Endodermal cell (in vitro differentiated cells): Measurements from ENCODE around the gene TLR9. TPM values are rescaled to one million over a fixed set of nuclear protein-coding genes. Genes with fewer than 3 reads are reported as not detected.

ENCODE experiments used
- DNase-seq: peaks from one replicate; pipeline ENCODE4 v3.0.0-alpha.2; 2017
- H3K27ac ChIP-seq: 2 replicates; pipeline ENCODE4 v1.5.1; 2013; ENCODE audit warnings: mild to moderate bottlenecking, low read depth, low read length, moderate library complexity
- H3K27me3 ChIP-seq: 2 replicates; pipeline ENCODE4 v1.6.1; 2013; ENCODE audit warnings: mild to moderate bottlenecking, low read length, moderate library complexity; ENCODE audit not compliant: insufficient read depth, control insufficient read depth, poor library complexity, severe bottlenecking
- H3K36me3 ChIP-seq: 2 replicates; pipeline ENCODE4 v1.7.0; 2013; ENCODE audit warnings: mild to moderate bottlenecking, low read length, moderate library complexity; ENCODE audit not compliant: control insufficient read depth, insufficient read depth
- H3K4me1 ChIP-seq: one replicate; pipeline ENCODE4 v1.7.0; 2013; ENCODE audit warnings: low read length; ENCODE audit not compliant: control insufficient read depth, insufficient read depth
- H3K4me3 ChIP-seq: 2 replicates; pipeline ENCODE4 v1.5.1; 2013; ENCODE audit warnings: mild to moderate bottlenecking, low read length, moderate library complexity
- H3K9ac ChIP-seq: 2 replicates; pipeline ENCODE4 v1.6.1; 2013; ENCODE audit warnings: mild to moderate bottlenecking, low read length, moderate library complexity; ENCODE audit not compliant: poor library complexity, severe bottlenecking; ENCODE audit errors: extremely low read depth
- H3K9me3 ChIP-seq: 2 replicates; pipeline ENCODE4 v1.6.1; 2013; ENCODE audit warnings: mild to moderate bottlenecking, low read length, moderate library complexity; ENCODE audit not compliant: control insufficient read depth
- H3K27ac Mint-ChIP-seq: 2 replicates; pipeline ENCODE4 v1.8.0; 2020; ENCODE audit warnings: mixed read lengths
- H3K27me3 Mint-ChIP-seq: 2 replicates; pipeline ENCODE4 v1.8.0; 2021; ENCODE audit warnings: mild to moderate bottlenecking, mixed read lengths; ENCODE audit not compliant: insufficient read depth
- H3K36me3 Mint-ChIP-seq: 2 replicates; pipeline ENCODE4 v1.8.0; 2020; ENCODE audit warnings: low read depth, mixed read lengths
- H3K4me1 Mint-ChIP-seq: 2 replicates; pipeline ENCODE4 v1.8.0; 2020; ENCODE audit warnings: mixed read lengths
- H3K4me3 Mint-ChIP-seq: 2 replicates; pipeline ENCODE4 v1.8.0; 2020; ENCODE audit warnings: mild to moderate bottlenecking, moderate library complexity, mixed read lengths
- H3K9me3 Mint-ChIP-seq: 2 replicates; pipeline ENCODE4 v1.8.0; 2020; ENCODE audit warnings: mild to moderate bottlenecking, mixed read lengths
- WGBS, 2 experiments: methylation state at CpG; one replicate each; pipeline versions ENCODE4 v1.1.5 to v1.1.7; 2013; ENCODE audit warnings: missing lambda C conversion rate in 2 of 2, mixed read lengths in 1 of 2; ENCODE audit not compliant: insufficient coverage in 1 of 2, insufficient read length in 1 of 2; 5-methylcytosine and 5-hydroxymethylcytosine counted together
- total RNA-seq, 2 donors: library from RNA; stranded (reverse); fragmentation: NEBNext Ultra II Directional in 1 of 2; extraction: Animal tissue kit (Norgen Biotek cat#: 25700) in 1 of 2; gene quantifications; 2 replicates in 1 of 2; 3 replicates in 1 of 2; pipeline ENCODE4 v1.2.1, GENCODE V29; 2021
- TF ChIP-seq, protein P1 (sequence below): fragments of 200-600 bp; sonication (generic); conservative IDR thresholded peaks from 2 replicates; pipeline ENCODE4 v1.5.0; 2021; ENCODE audit warnings: antibody characterized with exemption, mild to moderate bottlenecking

Gene TLR9
- total RNA-seq, 2 donors from 2014 or later: 0.11 TPM; not detected in 1

DNA sequence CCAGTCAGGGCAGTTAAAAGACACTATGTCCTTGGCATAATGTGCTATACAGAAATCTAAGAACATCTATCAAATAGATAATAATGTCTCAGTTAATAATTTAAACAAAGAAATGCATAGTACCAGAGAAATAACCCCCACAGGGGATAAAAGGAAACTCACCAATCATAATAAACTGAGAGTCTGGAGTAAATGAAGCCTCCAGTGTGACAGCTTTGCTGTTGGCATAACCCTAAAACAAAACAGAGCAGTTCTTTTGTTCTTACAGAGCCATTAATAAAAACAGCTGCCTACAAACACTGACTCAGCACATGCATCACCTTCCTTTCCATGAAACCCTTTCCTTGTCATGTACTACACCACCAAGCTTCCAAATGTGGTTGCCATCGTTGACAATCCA is 33.6 kb upstream of the TLR9 start:
- peaks cover 85% of the 10 kb centered on the region for H3K36me3 Mint-ChIP-seq
- H3K36me3 ChIP-seq: peaks cover 97% of the 10 kb centered on the region

DNA sequence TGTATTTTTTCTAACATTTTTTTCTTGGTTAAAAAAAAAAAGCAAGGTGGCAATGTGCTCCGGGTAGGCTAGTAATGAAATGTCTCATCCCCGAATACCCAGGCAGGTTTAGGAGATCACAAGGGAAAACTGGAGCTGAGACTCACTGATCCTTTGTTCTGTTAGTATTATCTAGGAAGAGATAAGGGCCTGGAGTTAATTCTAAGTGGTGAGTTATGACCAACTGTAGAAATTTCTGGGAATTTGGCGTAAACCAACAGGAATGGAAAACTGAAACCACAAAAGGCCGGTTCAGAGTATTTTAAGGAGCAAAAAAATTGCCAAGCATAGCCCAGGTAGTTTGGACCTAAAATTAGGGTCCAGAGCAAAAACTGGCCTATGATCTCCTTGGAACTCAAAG is 32.5 kb upstream of the TLR9 start:
- H3K4me3 ChIP-seq: no peak overlapping the region
- H3K27ac Mint-ChIP-seq: peak overlapping the region; percentile 78
- TF ChIP-seq, protein P1, sequence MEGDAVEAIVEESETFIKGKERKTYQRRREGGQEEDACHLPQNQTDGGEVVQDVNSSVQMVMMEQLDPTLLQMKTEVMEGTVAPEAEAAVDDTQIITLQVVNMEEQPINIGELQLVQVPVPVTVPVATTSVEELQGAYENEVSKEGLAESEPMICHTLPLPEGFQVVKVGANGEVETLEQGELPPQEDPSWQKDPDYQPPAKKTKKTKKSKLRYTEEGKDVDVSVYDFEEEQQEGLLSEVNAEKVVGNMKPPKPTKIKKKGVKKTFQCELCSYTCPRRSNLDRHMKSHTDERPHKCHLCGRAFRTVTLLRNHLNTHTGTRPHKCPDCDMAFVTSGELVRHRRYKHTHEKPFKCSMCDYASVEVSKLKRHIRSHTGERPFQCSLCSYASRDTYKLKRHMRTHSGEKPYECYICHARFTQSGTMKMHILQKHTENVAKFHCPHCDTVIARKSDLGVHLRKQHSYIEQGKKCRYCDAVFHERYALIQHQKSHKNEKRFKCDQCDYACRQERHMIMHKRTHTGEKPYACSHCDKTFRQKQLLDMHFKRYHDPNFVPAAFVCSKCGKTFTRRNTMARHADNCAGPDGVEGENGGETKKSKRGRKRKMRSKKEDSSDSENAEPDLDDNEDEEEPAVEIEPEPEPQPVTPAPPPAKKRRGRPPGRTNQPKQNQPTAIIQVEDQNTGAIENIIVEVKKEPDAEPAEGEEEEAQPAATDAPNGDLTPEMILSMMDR: no peak
- no peak overlapping the region for H3K27ac ChIP-seq
- H3K27me3 Mint-ChIP-seq: no peaks in the 10 kb centered on the region
- WGBS, 2 experiments: 87 to 96% methylated on average over 4 of the region's 4 CpGs
- H3K9me3 Mint-ChIP-seq: no peaks in the 10 kb centered on the region
- no peak overlapping the region for H3K9ac ChIP-seq
- no peaks in the 10 kb centered on the region for H3K27me3 ChIP-seq
- peak overlapping the region; percentile 23 for H3K4me3 Mint-ChIP-seq
- peaks cover 87% of the 10 kb centered on the region for H3K36me3 Mint-ChIP-seq
- H3K36me3 ChIP-seq: peaks cover 97% of the 10 kb centered on the region
- H3K4me1 Mint-ChIP-seq: peaks cover 11% of the 10 kb centered on the region
- H3K4me1 ChIP-seq: peaks cover 4% of the 10 kb centered on the region
- no peak for DNase-seq
- H3K9me3 ChIP-seq: no peaks in the 10 kb centered on the region

More for the DNA sequence above, 33.6 kb upstream of the TLR9 start:
- H3K4me3 Mint-ChIP-seq: no peak overlapping the region
- H3K27ac Mint-ChIP-seq: no peak overlapping the region
- no peak overlapping the region for H3K4me3 ChIP-seq
- no peak overlapping the region for H3K27ac ChIP-seq
- WGBS, 2 experiments: 100% methylated on average over 1 of the region's 1 CpG; no CpG with 5 or more reads in 1 of the 2 experiments
- no peak for DNase-seq
- no peaks in the 10 kb centered on the region for H3K27me3 Mint-ChIP-seq
- peaks cover 11% of the 10 kb centered on the region for H3K4me1 Mint-ChIP-seq
- no peaks in the 10 kb centered on the region for H3K9me3 Mint-ChIP-seq
- TF ChIP-seq, protein P1: no peak
- peaks cover 4% of the 10 kb centered on the region for H3K4me1 ChIP-seq
- H3K9ac ChIP-seq: no peak overlapping the region
- no peaks in the 10 kb centered on the region for H3K27me3 ChIP-seq
- H3K9me3 ChIP-seq: no peaks in the 10 kb centered on the region

DNA sequence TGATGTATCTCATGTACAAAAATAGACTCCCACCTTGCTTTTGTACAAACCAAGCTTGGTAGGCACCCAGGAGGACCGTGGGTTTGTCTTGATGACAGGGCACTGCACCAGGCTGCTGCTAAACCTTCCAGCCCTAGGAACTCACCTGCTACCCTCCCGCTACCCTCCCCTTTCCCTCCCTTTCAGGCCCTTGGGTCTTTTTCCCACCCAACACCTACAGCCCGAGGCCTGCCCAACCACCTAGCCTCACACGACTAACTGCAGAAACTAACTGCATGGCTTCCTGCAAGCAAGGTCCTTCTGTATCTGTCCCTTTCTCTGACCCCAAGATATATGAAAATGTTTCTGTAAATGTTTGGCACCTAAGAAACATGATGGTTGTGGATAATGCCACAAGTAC is 31.2 kb upstream of the TLR9 start:
- 94 to 100% methylated on average over 1 to 4 of the region's 4 CpGs for WGBS, 2 experiments
- Mint-ChIP-seq H3K4me1 (peaks cover 11% of the 10 kb centered on the region), H3K27ac (no peak overlapping the region), H3K4me3 (no peak overlapping the region), H3K27me3 (no peaks in the 10 kb centered on the region), H3K36me3 (peaks cover 89% of the 10 kb centered on the region), H3K9me3 (no peaks in the 10 kb centered on the region)
- H3K4me3 ChIP-seq: no peak overlapping the region
- TF ChIP-seq, protein P1: no peak
- H3K9ac ChIP-seq: no peak overlapping the region
- H3K36me3 ChIP-seq: peaks cover 97% of the 10 kb centered on the region
- no peak for DNase-seq
- peaks cover 4% of the 10 kb centered on the region for H3K4me1 ChIP-seq
- no peaks in the 10 kb centered on the region for H3K27me3 ChIP-seq
- no peak overlapping the region for H3K27ac ChIP-seq
- H3K9me3 ChIP-seq: no peaks in the 10 kb centered on the region
